Fibroblast of upper back skin (primary cell): ENCODE results near the gene C9orf43.

ENCODE experiments used
- DNase-seq: peaks from one replicate; pipeline ENCODE4 v3.0.0-alpha.2; 2013

C9orf43 gene

DNA sequence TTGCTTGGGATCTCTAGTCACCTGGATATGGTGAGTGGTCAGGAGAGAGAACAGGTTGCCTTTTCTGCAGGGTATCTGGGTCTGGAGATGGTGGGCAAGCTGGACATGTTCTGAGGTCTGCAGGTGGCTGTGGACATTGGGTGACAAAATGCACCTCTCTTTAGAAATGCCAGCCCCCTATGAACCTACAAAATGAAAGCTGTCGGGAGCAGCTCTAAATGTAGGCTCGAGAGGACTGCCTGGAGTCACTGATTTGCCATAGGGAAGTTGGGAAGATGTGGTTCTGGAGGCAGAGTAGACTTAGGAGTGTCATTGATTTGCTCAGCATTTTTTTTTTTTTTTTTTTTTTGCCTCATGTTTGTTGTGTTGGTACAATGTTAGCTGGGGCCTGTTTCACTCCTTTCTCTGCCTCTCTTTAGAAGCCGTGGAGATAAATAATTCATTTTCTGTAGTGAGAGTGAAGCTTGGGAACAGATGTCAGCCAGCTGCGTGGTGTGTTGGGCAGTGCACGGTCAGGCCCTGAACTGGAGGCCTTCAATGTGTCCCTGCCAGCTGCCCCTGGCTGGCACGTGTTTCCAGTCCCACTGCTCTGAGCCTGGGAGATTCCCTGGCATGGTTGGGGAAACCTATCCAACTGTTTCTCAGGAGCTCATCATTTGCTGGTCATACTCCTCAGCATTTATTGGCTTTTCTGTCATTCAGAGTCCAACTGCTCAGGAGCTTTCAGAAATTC is 58.3 kb downstream of the C9orf43 start:
- no peak for DNase-seq

DNA sequence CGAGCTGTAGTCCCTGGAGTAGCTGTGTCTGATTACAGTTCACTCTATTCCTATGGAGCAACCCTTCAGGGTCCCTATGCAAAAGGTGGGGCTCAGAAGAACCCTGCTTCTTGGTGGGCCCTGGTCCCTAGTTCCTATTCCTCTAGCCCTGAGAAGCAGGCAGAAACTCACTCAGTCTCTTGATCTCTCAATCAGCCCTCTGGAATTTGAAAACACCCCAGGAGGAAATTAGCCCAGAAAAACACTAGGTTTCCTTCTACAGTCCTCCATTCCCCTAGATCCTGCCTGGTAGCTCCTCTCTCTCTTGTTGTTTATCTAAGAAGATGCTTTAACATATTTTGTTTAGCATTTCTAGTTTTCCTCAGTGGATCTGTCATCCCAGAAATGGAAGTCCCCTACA is 60.6 kb downstream of the C9orf43 start:
- no peak for DNase-seq

DNA sequence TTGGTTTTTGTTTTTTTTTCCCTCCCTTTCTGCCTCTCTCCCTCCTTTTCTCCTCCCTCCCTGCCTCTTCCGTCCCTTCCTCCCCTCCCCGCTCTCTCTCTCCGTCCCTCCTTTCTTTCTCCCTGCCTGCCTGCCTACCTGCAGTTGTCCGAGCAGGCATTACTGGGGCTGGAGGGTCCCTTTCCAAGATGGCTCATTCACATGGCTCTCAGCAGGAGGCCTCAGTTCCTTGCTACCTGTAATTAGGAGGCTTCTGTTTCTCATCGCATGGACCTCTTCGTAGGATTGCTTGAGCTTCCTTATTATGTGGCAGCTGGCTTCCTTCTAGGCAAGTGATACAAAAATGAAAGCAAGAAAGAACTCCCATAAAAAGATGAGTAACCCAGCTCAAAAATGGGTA is 61.0 kb downstream of the C9orf43 start:
- no peak for DNase-seq

DNA sequence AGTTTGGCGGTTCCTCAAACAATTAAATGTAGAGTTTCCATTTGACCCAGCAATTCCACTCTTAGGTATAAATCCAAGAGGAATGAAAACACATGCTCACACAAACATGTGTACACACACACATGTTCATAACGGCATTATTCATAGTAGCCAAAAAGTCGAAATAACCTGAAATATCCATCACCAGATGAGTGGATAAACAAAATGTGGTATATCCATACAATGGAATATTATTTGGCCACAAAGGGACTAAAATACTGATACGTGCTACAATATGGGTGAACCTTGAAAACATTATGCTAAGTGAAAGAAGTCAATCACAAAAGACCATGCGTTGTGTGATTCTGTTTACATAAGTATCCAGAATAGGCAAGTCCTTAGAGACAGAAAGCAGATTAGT is 61.7 kb downstream of the C9orf43 start:
- DNase-seq: no peak

DNA sequence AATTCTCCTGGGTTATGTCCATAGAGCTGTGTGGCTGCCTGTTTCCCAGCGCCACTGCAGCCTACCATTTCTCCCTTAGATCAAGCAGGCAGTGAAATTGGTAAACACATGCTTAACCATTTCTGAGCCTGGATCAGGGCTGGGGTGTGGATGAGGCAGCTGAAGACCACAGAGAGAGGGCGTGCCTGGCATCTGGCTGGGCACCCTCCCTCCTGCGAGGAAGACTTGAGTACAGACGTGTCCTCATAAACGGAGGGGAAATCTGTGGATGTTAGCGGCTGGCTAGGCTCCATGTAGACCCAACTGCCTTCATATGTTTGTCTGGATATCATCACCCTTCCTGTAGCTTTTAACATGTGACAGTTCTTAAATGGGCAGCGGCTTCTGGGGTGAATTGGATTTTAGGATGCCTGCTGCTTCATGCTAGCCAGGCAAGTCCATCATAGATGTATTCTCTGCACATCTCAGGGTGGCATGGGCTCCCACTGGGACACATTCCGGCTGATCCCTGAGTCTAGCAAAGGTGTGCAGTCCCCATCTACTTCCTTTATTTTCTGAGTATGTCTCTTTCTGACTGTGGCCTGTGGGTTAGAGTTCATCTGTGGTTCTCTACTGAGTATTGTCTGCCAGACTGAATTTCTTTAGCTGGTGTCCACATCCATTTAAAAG is 63.9 kb downstream of the C9orf43 start:
- no peak for DNase-seq

DNA sequence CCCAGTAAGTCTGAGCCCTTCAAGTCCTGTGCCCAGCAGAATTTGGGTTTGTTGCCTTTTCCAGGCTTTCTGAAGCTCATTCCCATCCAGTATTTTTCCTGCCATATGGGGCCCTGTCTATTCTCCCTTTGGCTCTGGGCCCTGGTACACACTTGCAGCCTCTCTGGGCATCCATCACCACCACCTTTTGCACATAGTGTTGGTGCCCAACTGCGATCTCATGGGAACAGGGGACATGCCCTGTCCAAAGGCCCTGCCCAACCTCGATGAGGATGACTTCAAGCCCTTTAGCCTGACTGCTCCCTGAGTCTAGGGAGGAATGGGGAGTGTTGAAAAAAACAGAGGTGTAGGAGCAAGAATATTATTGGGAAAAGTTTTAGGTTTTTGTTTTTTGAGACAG is 64.5 kb downstream of the C9orf43 start:
- DNase-seq: no peak

DNA sequence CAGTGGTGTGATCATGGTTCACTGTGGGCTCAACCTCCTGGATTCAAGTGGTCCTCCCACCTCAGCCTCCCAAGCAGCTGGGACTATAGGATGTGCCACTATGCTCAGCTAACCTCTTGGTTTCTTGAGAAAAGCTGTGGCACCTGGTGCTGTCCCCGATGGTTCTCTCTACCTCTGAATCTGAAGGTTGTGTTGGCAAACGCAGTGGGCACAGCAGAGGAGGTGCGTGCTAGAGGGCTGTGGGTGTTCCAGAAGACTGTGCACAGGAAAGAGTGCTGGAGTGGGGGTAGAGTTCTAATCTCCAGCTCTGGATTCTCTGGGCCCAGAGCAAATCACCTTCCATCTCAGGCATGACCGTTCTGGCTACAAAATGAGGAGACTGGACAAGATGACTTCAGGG is 65.4 kb downstream of the C9orf43 start:
- DNase-seq: no peak

DNA sequence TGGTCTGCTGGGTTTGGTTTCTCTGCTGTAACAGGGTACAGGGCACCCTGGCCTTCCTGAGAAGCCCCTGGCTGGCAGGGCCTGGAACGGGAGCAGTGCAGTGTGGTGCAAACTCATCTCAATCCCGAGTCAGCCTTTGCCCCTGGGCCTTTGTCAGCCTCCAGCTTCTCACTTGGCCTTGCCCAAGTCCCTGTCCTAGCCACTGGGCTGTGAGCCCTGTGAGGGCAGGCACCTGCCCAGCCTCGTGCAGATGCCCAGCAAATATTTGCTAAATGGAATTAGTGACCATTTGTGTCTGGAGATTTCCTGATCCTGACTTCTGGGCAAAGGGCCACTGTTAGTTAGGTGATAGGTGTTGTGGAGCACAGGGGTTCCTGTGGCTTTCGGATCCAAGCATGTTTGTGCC is 66.0 kb downstream of the C9orf43 start:
- no peak for DNase-seq

DNA sequence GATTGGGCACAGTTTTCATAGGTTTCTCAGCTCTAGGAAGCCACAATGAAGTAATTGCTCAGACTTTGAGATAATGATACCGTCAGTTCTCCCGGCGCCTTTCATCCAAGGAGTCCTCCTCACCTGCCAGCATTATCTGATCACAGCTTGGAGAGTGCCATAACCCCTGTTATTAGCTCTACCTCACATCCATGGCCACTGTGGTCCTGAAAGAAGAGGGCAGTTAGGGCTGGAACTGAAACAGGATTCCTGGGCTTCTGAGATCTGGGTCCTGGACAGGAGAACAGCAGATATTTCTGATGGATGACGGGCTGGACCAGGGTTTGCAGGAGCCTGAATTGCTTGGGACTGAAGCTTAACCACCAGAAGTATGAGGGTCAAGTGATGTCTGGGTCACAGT is 66.5 kb downstream of the C9orf43 start:
- DNase-seq: no peak

DNA sequence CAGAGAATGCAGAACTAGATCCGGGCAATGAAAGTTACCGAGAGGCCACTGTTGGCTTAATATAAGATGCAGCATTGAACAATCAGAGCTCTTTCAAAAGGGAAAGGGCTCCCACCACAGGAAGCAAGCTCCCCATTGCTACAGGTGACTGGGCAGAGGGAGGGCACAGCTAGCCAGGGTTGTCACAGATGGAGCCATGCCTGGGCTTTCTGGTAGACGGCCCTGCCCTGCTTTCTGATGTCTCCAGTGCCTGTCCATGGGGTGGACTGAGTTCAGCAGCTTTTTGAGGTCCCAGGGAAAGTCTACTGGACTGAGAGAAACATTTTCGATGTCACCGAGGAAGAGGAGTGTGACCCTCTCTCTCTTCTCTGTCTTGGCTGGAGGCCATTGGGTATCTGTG is 67.1 kb downstream of the C9orf43 start:
- no peak for DNase-seq

DNA sequence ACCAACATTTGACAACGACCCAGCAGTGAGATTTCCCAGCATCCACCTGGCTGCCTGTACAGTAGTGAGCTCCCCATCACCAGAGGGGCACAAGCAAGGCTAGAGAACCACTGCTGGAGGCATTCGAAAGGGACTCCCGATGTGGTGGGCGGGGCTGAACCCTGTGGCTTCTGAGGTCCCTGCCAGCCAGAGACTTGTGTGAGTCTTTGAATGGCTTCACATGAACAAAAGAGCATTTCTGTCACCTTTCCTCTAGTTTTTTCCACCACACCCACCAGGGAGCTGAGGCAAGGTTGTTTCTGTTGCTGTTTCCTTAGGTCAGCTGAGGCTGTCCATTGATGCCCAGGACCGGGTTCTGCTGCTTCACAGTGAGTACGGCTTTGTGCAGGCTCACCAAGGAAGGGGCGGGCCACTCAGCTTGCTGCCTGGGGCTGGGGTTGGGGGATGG is 68.7 kb downstream of the C9orf43 start:
- DNase-seq: no peak
